IMR-90 (cell line): ENCODE results near the gene PPARG.

Source experiments
- MAZ ChIP-seq: IDR thresholded peaks from 2 replicates; pipeline ENCODE4 v1.6.1; 2012; ENCODE audit warnings: low read depth, mild to moderate bottlenecking, low read length, improper control_type of control experiment, moderate library complexity, borderline replicate concordance
- TF ChIP-seq, protein P1 (sequence below): conservative IDR thresholded peaks from 2 replicates; pipeline ENCODE4 v1.5.1; 2012; ENCODE audit warnings: mild to moderate bottlenecking, low read depth, low read length, improper control_type of control experiment

- TF ChIP-seq, protein P1, sequence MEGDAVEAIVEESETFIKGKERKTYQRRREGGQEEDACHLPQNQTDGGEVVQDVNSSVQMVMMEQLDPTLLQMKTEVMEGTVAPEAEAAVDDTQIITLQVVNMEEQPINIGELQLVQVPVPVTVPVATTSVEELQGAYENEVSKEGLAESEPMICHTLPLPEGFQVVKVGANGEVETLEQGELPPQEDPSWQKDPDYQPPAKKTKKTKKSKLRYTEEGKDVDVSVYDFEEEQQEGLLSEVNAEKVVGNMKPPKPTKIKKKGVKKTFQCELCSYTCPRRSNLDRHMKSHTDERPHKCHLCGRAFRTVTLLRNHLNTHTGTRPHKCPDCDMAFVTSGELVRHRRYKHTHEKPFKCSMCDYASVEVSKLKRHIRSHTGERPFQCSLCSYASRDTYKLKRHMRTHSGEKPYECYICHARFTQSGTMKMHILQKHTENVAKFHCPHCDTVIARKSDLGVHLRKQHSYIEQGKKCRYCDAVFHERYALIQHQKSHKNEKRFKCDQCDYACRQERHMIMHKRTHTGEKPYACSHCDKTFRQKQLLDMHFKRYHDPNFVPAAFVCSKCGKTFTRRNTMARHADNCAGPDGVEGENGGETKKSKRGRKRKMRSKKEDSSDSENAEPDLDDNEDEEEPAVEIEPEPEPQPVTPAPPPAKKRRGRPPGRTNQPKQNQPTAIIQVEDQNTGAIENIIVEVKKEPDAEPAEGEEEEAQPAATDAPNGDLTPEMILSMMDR, result no peak
- TF ChIP-seq MAZ, result no peak
Measured at GRCh38 chr3:12401208-12401607, 112.3 kb downstream of the PPARG start.
